Measurements from ENCODE around the gene SPPL3. TPM values are rescaled to one million over a fixed set of nuclear protein-coding genes. Genes with fewer than 3 reads are reported as not detected.

SPPL3 gene
- total and polyA plus RNA-seq, 2 experiments from 2014 or later, result 10.9 to 27.8 TPM

GRCh38 chr12:120841525-120841924 lies 62.6 kb downstream of the SPPL3 start:
- Histone ChIP-seq H3F3A (replicated peaks; ENCODE audit: low read depth) (no peaks in the 10 kb centered on the region), H3K4me2 (no peak overlapping the region), H4K20me1 (replicated peaks; ENCODE audit: insufficient read depth) (peaks cover 22% of the 10 kb centered on the region), H3K27ac (ENCODE audit: low read depth) (no peak overlapping the region), H3K4me3 (no peak overlapping the region), H3K9me2 (ENCODE audit: insufficient read depth) (no peaks in the 10 kb centered on the region), H2AFZ (no peak overlapping the region), H3K4me1 (ENCODE audit: insufficient read depth) (0 out of 2 replicates have a peak, but pooled peaks cover 2% of the 10 kb centered on the region), H3K36me3 (ENCODE audit: insufficient read depth) (no peaks in the 10 kb centered on the region), H3K79me2 (replicated peaks; ENCODE audit: insufficient read depth) (peaks cover 56% of the 10 kb centered on the region), H3K27me3 (ENCODE audit: insufficient read depth) (no peaks in the 10 kb centered on the region)
- Mint-ChIP-seq H3K4me3 (no peak overlapping the region), H3K4me1 (peaks cover under 1% of the 10 kb centered on the region; the same call in 2 of the 3 replicates), H3K27me3 (ENCODE audit: insufficient read depth, low read depth, poor library complexity) (peaks cover 2% of the 10 kb centered on the region), H3K27ac (no peak overlapping the region), H3K9me3 (no peaks in the 10 kb centered on the region), H3K36me3 (ENCODE audit: low read depth) (no peaks in the 10 kb centered on the region)
- TF ChIP-seq JUNB (IDR thresholded peaks at IDR 0.05; ENCODE audit: unreplicated experiment) (no peak), POLR2AphosphoS5 (IDR thresholded peaks at IDR 0.05; ENCODE audit: low read depth) (no peak), CREB1 (CRISPR knock-in tag; IDR thresholded peaks at IDR 0.05; ENCODE audit: low read depth) (no peak), ETS1 (IDR thresholded peaks at IDR 0.05) (no peak), ZNF462 (CRISPR knock-in tag; IDR thresholded peaks at IDR 0.05) (no peak), CTCF (conservative IDR thresholded peaks at IDR 0.05; ENCODE audit: low read depth in 2 of 2) (no peak), NANOG (IDR thresholded peaks at IDR 0.05; ENCODE audit: borderline replicate concordance) (no peak), ZNF331 (CRISPR knock-in tag; IDR thresholded peaks at IDR 0.05; ENCODE audit: low read depth) (no peak), STAT1 (IDR thresholded peaks at IDR 0.05; ENCODE audit: unreplicated experiment) (no peak)
- DNase-seq (ENCODE audit: low spot score), result no peak
- no peak for ATAC-seq

All from GM23338 (cell line).